Hepatic stellate cell (primary cell): ENCODE data around the gene MAML3.

Experiments used
- DNase-seq: peaks from one replicate; pipeline ENCODE4 v3.0.0; 2011; ENCODE audit warnings: low spot score

Gene MAML3

GRCh38 chr4:139863531-139863930, 290.5 kb downstream of the MAML3 start:
- DNase-seq = no peak

GRCh38 chr4:139861471-139861870, 292.5 kb downstream of the MAML3 start:
- no peak for DNase-seq

- DNase-seq = no peak
These were observed 293.5 kb downstream of the MAML3 start for GRCh38 chr4:139860435-139861024.

GRCh38 chr4:139859876-139860275, 294.1 kb downstream of the MAML3 start:
- DNase-seq = no peak

- DNase-seq = no peak
These were observed 295.4 kb downstream of the MAML3 start for GRCh38 chr4:139858436-139859205.

GRCh38 chr4:139857977-139858376, 296.0 kb downstream of the MAML3 start:
- no peak for DNase-seq

GRCh38 chr4:139857021-139857420, 297.0 kb downstream of the MAML3 start:
- DNase-seq = no peak

GRCh38 chr4:139854668-139855403, 299.1 kb downstream of the MAML3 start:
- no peak for DNase-seq

GRCh38 chr4:139853309-139853708, 300.7 kb downstream of the MAML3 start:
- DNase-seq = no peak

- no peak for DNase-seq
These were observed 301.2 kb downstream of the MAML3 start for GRCh38 chr4:139852612-139853269.

GRCh38 chr4:139851639-139852038, 302.3 kb downstream of the MAML3 start:
- DNase-seq = no peak

- no peak for DNase-seq
These were observed 302.9 kb downstream of the MAML3 start for GRCh38 chr4:139851133-139851532.

GRCh38 chr4:139849219-139849618, 304.8 kb downstream of the MAML3 start:
- no peak for DNase-seq

GRCh38 chr4:139848028-139848427, 306.0 kb downstream of the MAML3 start:
- no peak for DNase-seq

- DNase-seq = no peak
These were observed 306.4 kb downstream of the MAML3 start for GRCh38 chr4:139847602-139848001.

- no peak for DNase-seq
These were observed 307.2 kb downstream of the MAML3 start for GRCh38 chr4:139846766-139847165.

- no peak for DNase-seq
These were observed 308.4 kb downstream of the MAML3 start for GRCh38 chr4:139845453-139846093.

- DNase-seq = no peak
These were observed 309.4 kb downstream of the MAML3 start for GRCh38 chr4:139844459-139845036.

GRCh38 chr4:139844057-139844456, 309.9 kb downstream of the MAML3 start:
- no peak for DNase-seq

- DNase-seq = no peak
These were observed 310.3 kb downstream of the MAML3 start for GRCh38 chr4:139843641-139844040.

GRCh38 chr4:139841464-139842195, 312.4 kb downstream of the MAML3 start:
- no peak for DNase-seq
